Ovary (tissue), 3 donors: ENCODE results near the gene TEX101.
"Not testable (repeated sequence)": the region's sequence is repeated elsewhere in the genome, so short reads cannot be mapped to it uniquely, and the experiment has no call there.

Source experiments
- EP300 ChIP-seq: sonication (generic); formaldehyde crosslinking; IDR thresholded peaks from one replicate; pipeline ENCODE4 v1.6.1; 2017; ENCODE audit warnings: antibody characterized with exemption
- POLR2A ChIP-seq: fragments of 450-650 bp; IDR thresholded peaks from one replicate; pipeline ENCODE4 v1.6.1; 2017; ENCODE audit warnings: antibody characterized with exemption, mild to moderate bottlenecking, moderate library complexity
- TF ChIP-seq, protein P1 (sequence below), 3 donors: fragments of 450-650 bp in 2 of 3; fragments of 200-600 bp in 1 of 3; IDR thresholded peaks; one replicate each; pipeline versions ENCODE4 v1.5.1 to v1.8.0; 2016 to 2022; ENCODE audit warnings: antibody characterized with exemption in 3 of 3, mild to moderate bottlenecking in 1 of 3
- donor health status: DM: no; HTN: no; CAD: no.

DNA sequence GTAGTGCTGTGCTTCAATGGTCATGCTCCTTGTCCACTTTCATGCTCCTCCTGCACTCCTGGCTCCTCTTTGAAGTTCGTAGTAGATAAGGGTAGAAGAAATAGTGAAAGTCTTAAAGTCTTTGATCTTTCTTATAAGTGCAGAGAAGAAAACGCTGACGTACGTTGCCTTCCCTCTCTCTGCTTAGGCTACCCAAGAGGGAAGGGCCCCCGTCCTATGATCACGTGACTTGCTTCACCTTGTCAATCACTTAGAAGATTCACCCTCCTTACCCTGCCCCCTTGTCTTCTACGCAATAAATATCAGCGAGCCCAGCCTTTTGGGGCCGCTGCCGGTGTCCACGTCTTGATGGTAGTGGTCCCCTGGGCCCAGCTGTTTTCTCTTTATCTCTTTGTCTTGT lies 22.6 kb downstream of the TEX101 start:
- TF ChIP-seq EP300, POLR2A: not testable (repeated sequence)
- TF ChIP-seq, protein P1, sequence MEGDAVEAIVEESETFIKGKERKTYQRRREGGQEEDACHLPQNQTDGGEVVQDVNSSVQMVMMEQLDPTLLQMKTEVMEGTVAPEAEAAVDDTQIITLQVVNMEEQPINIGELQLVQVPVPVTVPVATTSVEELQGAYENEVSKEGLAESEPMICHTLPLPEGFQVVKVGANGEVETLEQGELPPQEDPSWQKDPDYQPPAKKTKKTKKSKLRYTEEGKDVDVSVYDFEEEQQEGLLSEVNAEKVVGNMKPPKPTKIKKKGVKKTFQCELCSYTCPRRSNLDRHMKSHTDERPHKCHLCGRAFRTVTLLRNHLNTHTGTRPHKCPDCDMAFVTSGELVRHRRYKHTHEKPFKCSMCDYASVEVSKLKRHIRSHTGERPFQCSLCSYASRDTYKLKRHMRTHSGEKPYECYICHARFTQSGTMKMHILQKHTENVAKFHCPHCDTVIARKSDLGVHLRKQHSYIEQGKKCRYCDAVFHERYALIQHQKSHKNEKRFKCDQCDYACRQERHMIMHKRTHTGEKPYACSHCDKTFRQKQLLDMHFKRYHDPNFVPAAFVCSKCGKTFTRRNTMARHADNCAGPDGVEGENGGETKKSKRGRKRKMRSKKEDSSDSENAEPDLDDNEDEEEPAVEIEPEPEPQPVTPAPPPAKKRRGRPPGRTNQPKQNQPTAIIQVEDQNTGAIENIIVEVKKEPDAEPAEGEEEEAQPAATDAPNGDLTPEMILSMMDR (IDR thresholded peaks at IDR 0.05) = not testable (repeated sequence)
